GM18519 (cell line): Measurements from ENCODE around the gene GPC6.

Source experiments
- ATAC-seq: cut with Tn5 transposase; IDR thresholded peaks from one replicate; pipeline ENCODE4 v1.9.1; 2021; ENCODE audit warnings: mild to moderate bottlenecking, moderate library complexity; ENCODE audit not compliant: unreplicated experiment, low FRiP score

GPC6 gene

DNA sequence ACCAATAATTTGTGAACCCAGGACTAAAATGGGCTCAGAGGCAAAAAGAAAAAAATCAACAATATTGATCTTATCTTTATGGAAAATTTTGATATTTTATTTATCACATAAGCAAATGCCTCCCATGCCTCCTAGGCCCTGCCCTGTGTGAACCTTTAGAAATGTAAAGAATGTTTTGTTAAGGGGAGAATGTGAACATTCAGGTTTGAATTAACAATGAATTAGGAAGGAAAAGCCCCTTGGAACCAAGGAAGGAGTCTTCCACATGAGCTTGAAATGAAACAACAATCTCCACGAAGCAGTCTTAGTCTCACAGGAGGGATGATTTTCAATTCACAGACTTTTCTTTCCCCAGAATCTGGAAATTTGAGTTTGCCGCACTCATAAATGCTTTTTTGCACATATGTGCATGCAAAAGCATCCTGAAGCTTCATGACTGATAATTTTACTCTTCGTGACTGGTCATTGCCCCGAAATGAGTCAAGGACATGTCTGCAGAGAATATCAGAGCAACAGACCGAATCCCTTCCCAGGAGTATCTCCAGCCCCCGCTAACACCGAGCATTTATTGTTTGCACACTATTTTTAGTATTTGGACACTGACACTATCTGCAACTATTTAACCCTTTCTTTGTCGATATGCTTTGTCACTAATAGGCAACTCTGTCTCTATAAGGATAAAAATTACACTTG, 1117.7 kb downstream of the GPC6 start:
- no peak for ATAC-seq

DNA sequence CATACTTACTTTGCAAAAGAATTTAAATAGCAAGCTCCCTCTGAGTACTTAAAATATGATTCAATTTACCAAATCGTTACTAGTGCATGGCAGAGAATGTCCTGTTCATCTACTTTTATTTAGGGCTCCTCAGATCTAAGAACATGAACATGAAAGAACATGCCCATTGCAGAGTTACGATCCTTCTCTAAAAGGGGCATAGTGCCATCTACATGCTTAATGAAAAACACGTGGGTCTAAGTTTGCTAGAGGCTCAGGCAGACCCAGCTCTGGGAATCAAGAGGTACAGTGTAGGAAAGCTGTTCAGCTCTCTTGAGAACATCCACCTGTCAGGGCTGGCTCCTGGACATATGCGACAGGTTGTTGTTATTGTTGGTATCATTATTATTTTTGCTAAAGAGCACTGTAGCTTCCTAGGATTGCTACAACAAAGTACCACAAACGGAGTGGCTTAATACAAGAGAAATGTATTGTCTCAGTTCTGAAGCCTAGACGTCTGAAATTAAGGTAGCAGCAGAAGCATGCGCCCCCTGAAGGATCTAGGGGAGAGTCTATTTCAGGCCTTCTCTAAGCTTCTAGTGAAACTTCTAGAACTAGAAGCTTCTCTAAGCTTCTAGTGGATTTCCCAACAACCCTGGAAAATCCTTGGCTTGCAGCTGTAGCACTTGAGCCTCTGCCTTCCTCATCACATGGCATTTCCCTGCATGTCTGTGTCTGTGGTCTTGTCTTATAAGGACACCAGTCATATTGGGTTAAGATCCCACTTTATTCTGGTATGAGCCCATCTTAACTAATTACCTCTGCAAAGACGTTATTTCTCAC, 1119.0 kb downstream of the GPC6 start:
- peak; percentile 46 for ATAC-seq

DNA sequence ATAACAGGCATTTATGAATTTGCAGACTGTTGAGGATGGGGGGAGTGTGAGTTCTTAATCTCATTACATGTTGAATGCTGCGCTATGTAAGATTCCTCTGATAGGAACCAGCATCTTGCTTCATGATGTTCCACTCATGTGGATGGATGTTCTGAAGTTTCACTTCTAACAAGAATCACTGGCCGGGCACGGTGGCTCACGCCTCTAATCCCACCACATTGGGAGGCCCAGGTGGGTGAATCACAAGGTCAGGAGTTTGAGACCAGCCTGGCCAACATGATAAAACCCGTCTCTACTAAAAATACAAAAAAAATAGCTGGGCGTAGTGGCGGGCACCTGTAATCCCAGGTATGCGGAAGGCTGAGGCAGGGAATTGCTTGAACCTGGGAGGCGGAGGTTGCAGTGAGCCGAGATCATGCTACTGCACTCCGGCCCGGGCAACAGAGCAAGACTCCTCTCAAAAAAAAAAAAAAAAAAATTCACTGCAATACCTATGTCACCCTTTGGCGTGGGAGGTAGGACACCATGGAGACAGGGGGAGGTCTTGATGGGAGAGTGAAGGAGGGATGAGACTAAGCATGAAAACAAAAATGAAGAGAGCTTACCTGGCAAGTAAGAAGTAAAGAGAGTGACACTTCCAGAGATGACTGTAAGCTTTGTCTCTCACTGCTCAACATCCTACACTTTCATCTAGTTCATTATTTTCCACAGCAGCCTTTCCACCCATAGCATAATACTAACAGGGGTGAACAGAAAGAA, 1119.8 kb downstream of the GPC6 start:
- no peak for ATAC-seq

DNA sequence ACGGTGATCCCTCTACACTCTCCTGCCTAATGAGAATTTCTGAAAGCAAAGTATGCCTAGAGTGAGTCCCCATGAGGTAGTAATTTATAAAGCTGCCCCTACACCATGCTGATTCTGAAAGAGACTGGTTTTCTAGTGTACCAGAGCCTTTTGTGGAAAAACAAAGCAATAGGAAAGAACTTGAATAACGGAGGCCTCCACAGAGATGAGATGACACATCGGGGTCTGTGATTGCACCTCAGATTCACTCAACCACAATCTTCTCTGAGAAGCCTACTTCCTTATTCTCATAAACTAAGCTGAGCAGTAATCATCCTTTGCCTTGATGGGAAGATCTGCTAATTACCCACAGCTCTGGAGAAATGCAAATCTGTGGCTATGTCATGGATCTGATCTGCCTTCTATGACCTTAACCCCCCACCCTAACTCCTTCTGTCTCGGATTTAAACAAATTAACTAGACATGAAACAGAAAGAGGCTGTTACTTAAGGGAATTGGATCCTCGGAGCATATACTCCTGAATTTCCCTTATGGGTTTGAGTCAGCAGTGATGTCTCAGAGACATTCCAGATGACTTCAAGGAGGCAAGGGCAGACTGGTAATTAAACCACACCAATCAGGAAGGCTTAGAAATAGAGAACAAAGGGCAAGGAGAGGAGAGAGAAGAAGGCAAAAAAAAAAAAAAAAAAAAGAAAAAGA, 1124.8 kb downstream of the GPC6 start:
- peak; percentile 49 for ATAC-seq

DNA sequence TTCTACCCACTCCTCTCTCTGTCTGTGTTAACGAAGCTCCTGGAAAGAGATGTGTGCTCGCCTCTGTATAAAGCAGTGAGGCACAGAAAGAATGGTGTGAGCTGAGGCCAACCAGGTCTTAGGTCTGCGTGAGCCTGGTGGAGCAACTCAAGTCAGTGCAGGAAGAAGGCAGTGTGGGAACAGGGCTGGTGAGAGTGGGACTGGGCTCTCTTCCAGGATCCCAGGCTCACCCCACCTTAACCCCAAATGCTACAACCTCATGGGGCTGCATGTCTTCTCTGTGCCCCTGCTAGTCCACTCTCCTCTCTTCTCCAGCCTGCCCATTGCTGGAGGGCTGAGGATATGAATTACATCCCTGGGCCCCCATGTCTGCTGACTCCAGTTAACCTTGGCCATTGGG, 1125.5 kb downstream of the GPC6 start:
- ATAC-seq = no peak

DNA sequence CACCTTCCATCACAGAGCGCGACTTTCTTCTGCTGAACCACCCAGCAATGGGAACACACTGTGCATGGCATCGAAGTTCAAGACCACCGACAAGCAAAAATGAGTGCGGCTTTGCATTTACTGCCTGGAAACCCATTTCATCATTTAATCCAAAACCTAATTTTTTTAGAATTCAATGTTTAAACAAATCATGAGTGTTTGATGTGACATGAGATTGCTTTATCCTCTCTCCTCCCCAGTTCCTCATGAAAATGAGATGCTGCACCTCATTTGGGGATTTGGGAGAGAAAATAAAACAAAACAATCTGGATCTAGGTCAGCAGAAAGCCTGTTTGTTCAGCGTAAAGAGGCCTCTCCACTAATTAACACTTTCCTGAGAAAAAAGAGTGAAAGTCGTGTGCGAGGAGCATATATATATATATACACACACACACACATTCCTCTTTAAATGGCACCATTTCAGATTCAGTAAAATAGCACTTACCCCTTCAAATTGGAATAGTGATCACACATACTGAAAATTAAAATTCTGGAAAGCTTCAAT, 1126.6 kb downstream of the GPC6 start:
- ATAC-seq = no peak

DNA sequence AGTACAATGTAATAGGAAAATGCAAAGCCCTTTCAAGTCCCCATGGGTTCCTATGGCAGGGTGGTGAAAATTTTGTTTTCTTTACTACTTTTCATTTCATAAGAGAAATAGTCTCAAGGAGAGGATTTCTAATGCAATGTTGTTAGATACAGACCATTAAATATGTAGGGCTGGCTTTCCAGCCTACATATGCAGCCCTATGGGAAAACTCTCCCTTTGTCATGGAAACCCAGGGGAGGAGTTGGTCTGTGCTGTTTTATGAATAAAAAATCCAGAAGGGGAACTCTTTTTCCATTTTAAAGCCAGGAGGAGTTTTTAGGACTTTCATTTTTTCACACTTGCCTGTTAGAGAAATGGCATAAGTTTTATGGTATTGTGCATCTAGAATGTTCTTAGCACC, 1133.3 kb downstream of the GPC6 start:
- no peak for ATAC-seq

DNA sequence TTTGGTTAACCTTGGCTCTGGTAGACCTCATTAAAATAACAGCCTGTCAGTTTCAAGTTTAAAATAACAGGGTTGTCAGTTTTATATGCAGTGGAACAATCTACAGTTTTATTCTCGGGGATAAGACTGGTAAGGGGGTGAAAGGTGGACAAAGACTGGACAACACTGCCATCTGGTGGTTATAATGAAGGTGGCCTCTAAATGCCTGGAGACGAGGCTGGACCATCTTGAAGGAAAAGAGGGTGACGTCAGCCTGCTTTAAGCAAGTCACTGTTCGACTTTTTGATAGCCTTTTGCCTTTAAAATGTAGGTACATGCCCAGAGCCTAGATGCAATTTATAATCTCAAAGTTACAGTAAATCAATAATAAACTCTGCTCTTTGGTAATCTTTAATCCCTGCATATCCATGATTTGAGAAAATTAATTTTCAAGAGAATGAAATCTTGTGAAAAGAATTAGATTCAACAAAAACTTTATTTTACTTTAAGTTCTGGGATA, 1135.9 kb downstream of the GPC6 start:
- ATAC-seq = peak; percentile 95

DNA sequence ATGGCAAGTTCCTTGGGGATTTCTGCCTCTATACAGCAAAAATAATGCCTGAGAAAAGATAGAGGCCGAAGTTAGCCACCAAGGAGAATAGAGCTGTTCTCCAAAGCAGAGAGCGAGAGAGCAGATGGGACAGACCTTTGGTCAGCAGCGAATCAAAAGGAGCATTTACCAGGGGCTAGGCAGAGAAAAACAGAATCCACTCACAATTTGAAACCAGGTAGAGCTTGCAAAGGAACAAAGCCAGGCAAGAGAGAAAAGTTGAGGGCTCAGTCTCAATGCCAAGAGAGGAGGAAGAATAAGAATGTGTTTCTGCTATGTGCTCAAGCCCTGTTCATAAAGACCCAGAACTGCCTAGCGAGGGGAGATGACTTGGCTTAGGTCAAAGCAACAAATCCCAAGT, 1140.1 kb downstream of the GPC6 start:
- no peak for ATAC-seq

DNA sequence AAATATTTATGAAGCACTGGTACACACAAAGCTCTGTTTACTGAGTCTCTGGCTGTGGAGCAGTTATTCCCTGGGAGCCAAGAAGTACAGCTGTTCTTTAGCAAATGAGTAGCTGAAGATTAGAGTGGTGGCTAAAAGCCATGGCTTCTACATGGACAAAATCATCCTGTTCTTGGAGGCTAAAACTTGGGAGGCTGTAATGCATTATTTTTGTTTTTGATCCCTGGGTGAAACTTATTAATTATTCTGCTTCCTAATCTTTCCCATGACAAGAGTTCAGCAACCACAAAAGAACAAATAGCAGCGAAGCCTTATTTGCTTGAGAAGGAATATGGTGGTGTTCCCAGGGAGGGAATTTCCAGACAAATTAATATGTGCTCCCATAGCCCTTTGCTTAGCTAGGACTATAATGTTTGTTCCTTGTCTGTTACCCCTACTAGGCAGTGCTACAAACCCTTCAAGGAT, 1143.4 kb downstream of the GPC6 start:
- no peak for ATAC-seq

DNA sequence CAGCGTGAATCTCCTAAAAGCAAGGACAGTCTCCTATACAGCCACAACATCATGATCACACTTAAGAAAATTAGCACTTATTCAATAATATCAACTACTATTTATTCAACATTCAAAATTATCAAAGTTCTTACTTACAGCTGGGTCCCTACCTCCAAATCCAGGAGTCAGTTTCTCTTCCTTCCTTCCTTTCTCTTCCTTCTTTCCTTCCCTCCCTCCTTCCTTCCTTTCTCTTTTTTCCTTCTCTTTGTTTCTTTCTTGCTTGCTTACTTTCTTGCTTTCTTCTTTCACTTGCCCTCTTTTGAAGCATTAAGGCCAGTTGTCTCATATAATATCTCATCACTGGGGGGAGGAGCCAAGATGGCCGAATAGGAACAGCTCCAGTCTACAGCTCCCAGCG, 1145.2 kb downstream of the GPC6 start:
- ATAC-seq = no peak

DNA sequence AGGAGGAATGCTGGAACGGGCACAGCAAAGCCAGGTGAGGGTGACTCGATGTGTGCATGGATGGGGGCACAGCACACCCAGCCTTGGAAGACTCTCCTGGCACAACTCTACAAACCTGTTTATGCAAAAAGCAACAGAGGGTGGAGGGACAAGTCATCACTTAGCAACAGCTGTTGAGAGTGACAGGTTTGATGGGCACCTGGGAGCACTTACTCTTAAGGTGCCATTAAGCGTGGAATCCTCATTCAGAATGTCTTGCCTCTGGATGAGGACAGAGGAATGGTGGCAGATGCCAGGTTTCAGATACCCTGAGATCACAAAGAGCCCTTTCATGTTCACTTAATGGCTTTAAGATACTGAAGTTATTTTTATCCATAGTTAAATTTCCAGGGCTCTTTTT, 1155.9 kb downstream of the GPC6 start:
- ATAC-seq = no peak

DNA sequence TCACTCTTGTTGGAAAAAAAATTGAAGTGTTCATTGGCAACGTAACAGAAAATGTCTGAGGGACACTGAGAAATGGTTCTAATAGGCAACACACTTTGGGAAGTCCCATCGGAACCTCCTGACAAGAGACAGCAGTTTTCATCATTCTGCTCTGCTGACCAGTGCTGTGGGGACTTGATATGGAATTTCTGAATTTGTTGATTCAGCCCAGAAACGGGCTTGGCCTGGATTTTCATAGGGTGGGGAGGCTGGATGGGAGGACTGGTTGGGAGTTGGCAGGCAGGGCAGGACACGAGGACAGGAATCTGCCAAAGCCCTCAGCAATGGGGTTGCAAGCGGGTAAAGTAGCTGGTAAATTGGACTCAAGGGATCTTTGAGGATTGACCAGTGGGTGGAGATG, 1156.4 kb downstream of the GPC6 start:
- no peak for ATAC-seq

DNA sequence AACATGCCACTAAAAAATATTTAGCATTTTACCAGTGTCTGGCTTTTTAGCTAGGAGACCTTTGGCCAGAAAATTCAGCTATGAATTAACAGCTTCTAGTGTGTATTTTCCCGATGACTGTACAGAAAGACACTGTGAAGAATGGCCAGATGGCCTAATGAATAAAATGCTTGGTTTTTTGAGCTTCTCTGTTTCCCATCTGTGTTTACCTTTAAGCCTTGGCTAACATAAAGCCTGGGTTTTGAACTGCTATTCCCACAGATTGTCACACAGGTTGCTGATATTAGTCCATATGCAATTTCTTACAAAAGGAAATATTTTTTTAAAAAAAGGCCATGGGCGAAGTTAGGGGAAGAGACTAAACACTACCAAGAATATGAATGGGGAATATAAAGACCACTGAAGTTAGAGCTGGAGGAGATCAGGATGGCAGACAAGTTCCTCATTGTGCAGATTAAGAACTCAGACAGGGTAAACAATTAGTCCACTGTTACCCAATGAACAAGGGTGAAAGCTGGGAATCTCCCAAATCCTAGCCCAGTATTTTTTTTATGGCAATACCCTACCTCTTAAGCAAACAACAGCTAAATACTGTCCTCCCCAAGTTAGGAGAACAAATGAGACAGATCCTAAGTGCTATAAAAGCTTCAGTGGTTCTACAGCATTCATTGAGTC, 1157.8 kb downstream of the GPC6 start:
- ATAC-seq = no peak

DNA sequence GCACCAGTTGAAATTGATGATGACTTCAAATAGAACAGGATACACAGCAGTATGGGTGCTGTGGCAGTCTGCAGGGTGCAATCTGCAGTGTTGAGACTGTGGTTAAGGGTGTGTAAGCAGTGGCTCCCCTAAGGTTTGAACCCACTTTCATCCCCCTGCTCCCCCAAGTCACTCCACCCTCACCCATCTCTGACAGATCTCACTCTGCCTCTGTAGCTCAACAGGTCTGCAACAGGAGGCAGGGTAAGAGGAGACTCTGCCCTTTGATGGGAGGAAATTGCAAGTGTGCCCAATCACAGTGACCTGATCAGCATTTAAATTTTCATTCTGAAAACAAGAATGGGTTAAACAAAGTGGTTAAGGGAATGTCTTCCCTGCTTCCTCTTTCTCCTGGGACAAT, 1160.4 kb downstream of the GPC6 start:
- ATAC-seq = no peak

DNA sequence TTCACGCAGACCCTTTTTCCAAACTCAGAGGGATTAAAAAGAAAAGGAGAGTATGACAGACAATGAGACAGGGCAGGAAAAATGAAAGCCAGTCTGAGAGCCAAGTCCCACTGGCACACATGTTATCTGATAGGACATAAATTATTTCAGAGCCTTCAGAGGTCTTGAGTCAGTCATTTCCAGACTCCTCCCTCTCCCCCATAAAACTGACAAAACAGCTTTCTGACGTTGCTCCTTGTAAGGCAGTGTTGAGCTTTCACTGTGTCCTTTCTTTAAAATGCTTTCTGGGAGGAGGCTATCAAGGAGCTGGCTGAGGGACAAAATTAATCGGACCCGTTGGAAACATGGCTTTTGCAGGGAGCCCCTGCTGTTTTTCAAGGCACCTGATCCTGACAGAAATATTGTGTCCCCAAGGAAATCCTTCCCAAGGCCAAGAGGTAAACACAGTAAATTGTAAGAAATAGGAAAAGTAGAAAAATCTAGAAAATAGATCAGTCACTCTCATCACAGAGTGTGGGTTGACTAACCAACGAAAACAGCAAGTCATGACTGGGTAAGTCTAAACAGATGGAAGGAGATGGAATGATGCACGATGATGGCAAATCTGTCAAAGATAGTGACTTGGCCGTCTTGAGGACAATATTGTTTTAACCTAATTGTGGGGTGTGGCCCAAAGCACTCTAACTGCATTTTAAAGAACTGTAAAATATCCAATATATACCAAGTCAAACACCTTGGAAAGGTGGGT, 1163.2 kb downstream of the GPC6 start:
- ATAC-seq = no peak

DNA sequence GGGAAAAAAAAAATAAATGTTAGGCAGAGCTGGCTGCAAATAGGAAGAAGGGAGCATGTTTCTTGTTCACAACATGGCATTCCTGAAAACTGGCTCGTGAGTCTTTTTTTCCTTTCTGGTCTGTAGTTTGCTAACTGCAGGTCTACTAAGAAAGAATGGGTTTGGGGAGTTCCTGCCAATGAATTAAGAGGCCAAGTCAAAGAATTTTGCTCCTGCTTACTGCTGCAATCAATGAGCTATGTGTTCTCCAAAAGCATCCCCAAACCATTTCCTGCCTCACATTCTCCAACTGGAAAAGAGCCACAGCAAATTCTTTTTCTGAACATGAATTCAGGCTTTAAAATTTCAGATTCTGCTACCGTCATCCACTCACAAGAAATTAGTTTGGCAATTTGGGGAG, 1164.3 kb downstream of the GPC6 start:
- ATAC-seq = no peak

DNA sequence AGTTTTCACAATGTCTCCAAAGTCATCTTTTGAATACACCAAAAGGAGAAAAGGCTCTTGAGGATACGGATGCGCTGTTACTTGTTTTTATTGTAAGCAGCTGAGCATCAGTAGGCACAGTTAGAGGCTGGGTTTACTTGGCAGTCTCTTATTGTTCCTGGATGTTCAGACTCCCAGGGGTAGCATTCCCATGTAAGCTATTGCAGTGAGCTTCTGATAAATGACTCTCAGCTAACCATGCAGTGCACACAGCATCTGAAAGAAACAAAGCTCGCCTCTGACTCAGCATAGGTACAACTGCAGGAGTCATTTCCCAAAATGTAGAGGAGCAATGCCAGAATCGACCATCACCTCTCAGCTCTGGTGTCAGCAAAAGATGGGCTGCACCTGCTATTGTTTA, 1168.1 kb downstream of the GPC6 start:
- ATAC-seq = no peak

DNA sequence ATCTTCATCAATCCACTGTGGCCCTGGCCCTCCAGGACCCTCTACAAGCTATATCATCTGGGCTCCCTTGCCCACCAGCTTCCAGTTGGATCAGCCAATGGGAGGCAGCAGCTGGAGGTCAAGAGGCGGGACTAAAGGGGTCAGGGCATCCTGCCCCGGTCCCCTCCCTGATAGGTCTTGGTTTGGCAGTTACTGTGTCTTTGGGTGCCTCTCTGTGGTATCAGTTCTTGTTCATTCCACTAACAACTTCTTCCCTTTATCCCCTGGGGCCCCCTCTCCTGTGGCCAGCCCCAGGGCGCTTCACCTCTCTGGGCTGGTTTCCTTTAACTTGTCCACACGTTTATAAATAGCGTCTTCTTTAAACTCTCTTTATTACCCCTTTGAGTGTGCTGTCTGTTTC, 1169.3 kb downstream of the GPC6 start:
- ATAC-seq = no peak
